ENCODE results near the gene EIF4E. TPM values are rescaled to one million over a fixed set of nuclear protein-coding genes. Genes with fewer than 3 reads are reported as not detected.

Gene EIF4E
- total and polyA plus RNA-seq, 2 of the 4 experiments (the other 2 are of a cell fraction), result 80.4 to 113 TPM

DNA sequence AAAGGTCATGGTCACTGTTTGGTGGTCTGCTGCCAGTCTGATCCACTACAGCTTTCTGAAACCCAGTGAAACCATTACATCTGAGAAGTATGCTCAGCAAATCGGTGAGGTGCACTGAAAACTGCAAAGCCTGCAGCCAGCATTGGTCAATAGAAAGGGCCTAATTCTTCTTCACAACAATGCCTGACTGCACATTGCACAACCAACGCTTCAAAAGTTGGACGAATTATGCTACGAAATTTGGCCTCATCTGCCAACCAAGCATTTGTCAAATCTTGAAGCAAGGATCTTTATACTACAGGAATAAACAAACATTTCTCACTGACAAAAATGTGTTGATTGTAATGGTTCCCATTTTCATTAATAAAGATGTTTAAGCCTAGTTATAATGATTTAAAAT lies 90.4 kb downstream of the EIF4E start:
- in situ Hi-C loops (cut with MboI; ENCODE audit: low sequenced_read_pairs) (no loop called here), intact Hi-C loops (cut with micrococcal nuclease) (no loop called here), dilution Hi-C loops (cut with HindIII; ENCODE audit: low sequenced_read_pairs, unreplicated experiment) (no loop called here)
- no TSS peak for BruUV-seq (replicated peaks)
- H4K5ac ChIP-seq (ENCODE audit: low read depth, low read length), result no peak overlapping the region
- no peak overlapping the region for H4K91ac ChIP-seq (ENCODE audit: insufficient read depth, low read depth, low read length)
- no peak overlapping the region for H2AK5ac ChIP-seq (ENCODE audit: low read depth, low read length)
- WGBS, 2 experiments (ENCODE audit: extremely low coverage in 2 of 2, insufficient read length in 1 of 2), result no CpG with 5 or more reads among the region's 4 CpGs
- H3K4ac ChIP-seq (ENCODE audit: low read depth, low read length), result no peak overlapping the region
- no peak overlapping the region for H2AK9ac ChIP-seq (replicated peaks; ENCODE audit: low read depth, low read length, poor library complexity)
- CTCF ChIA-PET, result no interaction called here
- no peaks in the 10 kb centered on the region for H3K27me3 ChIP-seq (ENCODE audit: control insufficient read depth, insufficient read depth, low read length)
- H3K4me1 ChIP-seq (ENCODE audit: control insufficient read depth, insufficient read depth, low read length), result no peaks in the 10 kb centered on the region
- no peak overlapping the region for H3K27ac ChIP-seq (ENCODE audit: insufficient read depth, low read length)
- H3K4me3 ChIP-seq (ENCODE audit: insufficient read depth, low read depth, low read length), result no peak overlapping the region
- TF ChIP-seq, protein P1, sequence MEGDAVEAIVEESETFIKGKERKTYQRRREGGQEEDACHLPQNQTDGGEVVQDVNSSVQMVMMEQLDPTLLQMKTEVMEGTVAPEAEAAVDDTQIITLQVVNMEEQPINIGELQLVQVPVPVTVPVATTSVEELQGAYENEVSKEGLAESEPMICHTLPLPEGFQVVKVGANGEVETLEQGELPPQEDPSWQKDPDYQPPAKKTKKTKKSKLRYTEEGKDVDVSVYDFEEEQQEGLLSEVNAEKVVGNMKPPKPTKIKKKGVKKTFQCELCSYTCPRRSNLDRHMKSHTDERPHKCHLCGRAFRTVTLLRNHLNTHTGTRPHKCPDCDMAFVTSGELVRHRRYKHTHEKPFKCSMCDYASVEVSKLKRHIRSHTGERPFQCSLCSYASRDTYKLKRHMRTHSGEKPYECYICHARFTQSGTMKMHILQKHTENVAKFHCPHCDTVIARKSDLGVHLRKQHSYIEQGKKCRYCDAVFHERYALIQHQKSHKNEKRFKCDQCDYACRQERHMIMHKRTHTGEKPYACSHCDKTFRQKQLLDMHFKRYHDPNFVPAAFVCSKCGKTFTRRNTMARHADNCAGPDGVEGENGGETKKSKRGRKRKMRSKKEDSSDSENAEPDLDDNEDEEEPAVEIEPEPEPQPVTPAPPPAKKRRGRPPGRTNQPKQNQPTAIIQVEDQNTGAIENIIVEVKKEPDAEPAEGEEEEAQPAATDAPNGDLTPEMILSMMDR (conservative IDR thresholded peaks at IDR 0.05; ENCODE audit: low read depth, low read length), result no peak
- TF ChIP-seq CEBPB (IDR thresholded peaks at IDR 0.05; ENCODE audit: low read depth, low read length) (no peak), MAZ (IDR thresholded peaks at IDR 0.05; ENCODE audit: borderline replicate concordance, low read depth, low read length) (no peak), SMC3 (IDR thresholded peaks at IDR 0.05; ENCODE audit: low read depth, low read length) (no peak), MAFK (IDR thresholded peaks at IDR 0.05; ENCODE audit: low read depth, low read length) (no peak), NFE2L2 (IDR thresholded peaks at IDR 0.05; ENCODE audit: low read depth, low read length) (no peak), CHD1 (IDR thresholded peaks at IDR 0.05; ENCODE audit: low read depth, low read length) (no peak), MXI1 (IDR thresholded peaks at IDR 0.05; ENCODE audit: borderline replicate concordance, low read depth, low read length) (no peak), POLR2A (IDR thresholded peaks at IDR 0.05; ENCODE audit: low read depth, low read length) (no peak), RFX5 (IDR thresholded peaks at IDR 0.05; ENCODE audit: low read depth, low read length) (no peak), BHLHE40 (IDR thresholded peaks at IDR 0.05; ENCODE audit: low read depth, low read length) (no peak), RAD21 (IDR thresholded peaks at IDR 0.05; ENCODE audit: low read length) (no peak), RCOR1 (IDR thresholded peaks at IDR 0.05; ENCODE audit: insufficient replicate concordance, low read length) (no peak), FOS (IDR thresholded peaks at IDR 0.05; ENCODE audit: low read depth, low read length) (no peak)
- TF ChIP-seq, protein P2, sequence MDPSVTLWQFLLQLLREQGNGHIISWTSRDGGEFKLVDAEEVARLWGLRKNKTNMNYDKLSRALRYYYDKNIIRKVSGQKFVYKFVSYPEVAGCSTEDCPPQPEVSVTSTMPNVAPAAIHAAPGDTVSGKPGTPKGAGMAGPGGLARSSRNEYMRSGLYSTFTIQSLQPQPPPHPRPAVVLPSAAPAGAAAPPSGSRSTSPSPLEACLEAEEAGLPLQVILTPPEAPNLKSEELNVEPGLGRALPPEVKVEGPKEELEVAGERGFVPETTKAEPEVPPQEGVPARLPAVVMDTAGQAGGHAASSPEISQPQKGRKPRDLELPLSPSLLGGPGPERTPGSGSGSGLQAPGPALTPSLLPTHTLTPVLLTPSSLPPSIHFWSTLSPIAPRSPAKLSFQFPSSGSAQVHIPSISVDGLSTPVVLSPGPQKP (IDR thresholded peaks at IDR 0.05; ENCODE audit: borderline replicate concordance, low read depth, low read length), result no peak
- TF ChIP-seq, protein P3, sequence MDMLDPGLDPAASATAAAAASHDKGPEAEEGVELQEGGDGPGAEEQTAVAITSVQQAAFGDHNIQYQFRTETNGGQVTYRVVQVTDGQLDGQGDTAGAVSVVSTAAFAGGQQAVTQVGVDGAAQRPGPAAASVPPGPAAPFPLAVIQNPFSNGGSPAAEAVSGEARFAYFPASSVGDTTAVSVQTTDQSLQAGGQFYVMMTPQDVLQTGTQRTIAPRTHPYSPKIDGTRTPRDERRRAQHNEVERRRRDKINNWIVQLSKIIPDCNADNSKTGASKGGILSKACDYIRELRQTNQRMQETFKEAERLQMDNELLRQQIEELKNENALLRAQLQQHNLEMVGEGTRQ (IDR thresholded peaks at IDR 0.05; ENCODE audit: low read depth, low read length), result no peak
- no peak overlapping the region for H3K23ac ChIP-seq (ENCODE audit: low read depth, low read length)
- no peaks in the 10 kb centered on the region for H3K9me1 ChIP-seq (ENCODE audit: insufficient read depth, low read length)
- POLR2A ChIA-PET (ENCODE audit: unreplicated experiment), result no interaction called here
- ATAC-seq (ENCODE audit: low read depth) (no peak), DNase-seq (no peak)
- H3K9ac ChIP-seq (ENCODE audit: low read depth, low read length), result no peak overlapping the region
- H3K79me1 ChIP-seq (ENCODE audit: low read depth in 1 of 2, low read length in 2 of 2), result no peaks in the 10 kb centered on the region
- H3K36me3 ChIP-seq (ENCODE audit: control insufficient read depth, insufficient read depth, low read length), result no peaks in the 10 kb centered on the region
- H3K14ac ChIP-seq (replicated peaks; ENCODE audit: low read depth, low read length), result no peak overlapping the region
- H2AFZ ChIP-seq (replicated peaks; ENCODE audit: low read length, poor library complexity), result no peak overlapping the region
- no peak overlapping the region for H2BK20ac ChIP-seq (ENCODE audit: low read depth, low read length)
- H4K8ac ChIP-seq (ENCODE audit: low read depth in 2 of 2, low read length in 2 of 2), result no peak overlapping the region
- no peaks in the 10 kb centered on the region for H3K9me3 ChIP-seq (ENCODE audit: control insufficient read depth, insufficient read depth, low read length)
- H2BK15ac ChIP-seq (ENCODE audit: low read depth, low read length), result no peak overlapping the region
- H2BK5ac ChIP-seq (ENCODE audit: low read depth, low read length, poor library complexity, severe bottlenecking), result no peak overlapping the region
- no peaks in the 10 kb centered on the region for H4K20me1 ChIP-seq (ENCODE audit: insufficient read depth, low read length)
- H3K56ac ChIP-seq (ENCODE audit: extremely low read depth, insufficient read depth, low read length), result no peak overlapping the region
- no peak overlapping the region for H3K4me2 ChIP-seq (ENCODE audit: low read depth, low read length)
- H2BK120ac ChIP-seq (ENCODE audit: low read depth, low read length), result no peak overlapping the region
- H3K18ac ChIP-seq (ENCODE audit: low read depth, low read length), result no peak overlapping the region

Measured in IMR-90 (cell line).